H1 (cell line): Measurements from ENCODE around the gene MIDN. TPM values are rescaled to one million over a fixed set of nuclear protein-coding genes. Genes with fewer than 3 reads are reported as not detected.

Experiments
- CTCF ChIA-PET: fragments of 300-600 bp; sonication (Branson Sonifier 250); formaldehyde crosslinking; loops from one replicate; lab custom pipeline; 2021; ENCODE audit not compliant: partially characterized antibody; lab: Charles Lee
- POLR2A ChIA-PET: fragments of 300-600 bp; sonication (Branson Sonifier 250); formaldehyde crosslinking; loops from one replicate; lab custom pipeline; 2021; ENCODE audit warnings: inconsistent platforms; ENCODE audit not compliant: partially characterized antibody; lab: Charles Lee
- DNase-seq, 2 experiments: peaks; one replicate each; pipeline versions ENCODE4 v3.0.0 to v3.0.0-alpha.2; 2010 to 2022; ENCODE audit warnings: low spot score in 2 of 2, low read depth in 1 of 2, mixed read lengths in 1 of 2
- FAIRE-seq: peaks from 2 replicates; lab custom pipeline; 2011; peaks lifted over from hg19 to GRCh38; lab: Jason Lieb, UNC
- H2AFZ ChIP-seq: 2 replicates; pipeline ENCODE4 v1.8.1; 2012; ENCODE audit warnings: low read length, inconsistent platforms
- H2AK5ac ChIP-seq: 2 replicates; pipeline ENCODE4 v1.6.1; 2013; ENCODE audit warnings: low read depth, low read length
- H2BK120ac ChIP-seq: replicated peaks from 2 replicates; pipeline ENCODE3; 2013; ENCODE audit warnings: low read depth, low read length, inconsistent platforms
- H2BK12ac ChIP-seq: 2 replicates; pipeline ENCODE4 v1.6.1; 2013; ENCODE audit warnings: low read depth, low read length
- H2BK15ac ChIP-seq: 2 replicates; pipeline ENCODE4 v1.6.1; 2013; ENCODE audit warnings: low read length
- H2BK20ac ChIP-seq: 2 replicates; pipeline ENCODE4 v1.6.1; 2013; ENCODE audit warnings: low read length
- H2BK5ac ChIP-seq: 2 replicates; pipeline ENCODE4 v1.6.1; 2013; ENCODE audit warnings: low read depth, low read length
- H3K14ac ChIP-seq: 2 replicates; pipeline ENCODE4 v1.6.1; 2013; ENCODE audit warnings: inconsistent platforms; ENCODE audit not compliant: insufficient read length
- H3K18ac ChIP-seq: 2 replicates; pipeline ENCODE4 v1.6.1; 2013; ENCODE audit warnings: low read length; ENCODE audit errors: extremely low read depth
- H3K23ac ChIP-seq: 2 replicates; pipeline ENCODE4 v1.6.1; 2013; ENCODE audit warnings: inconsistent platforms; ENCODE audit not compliant: insufficient read length
- H3K23me2 ChIP-seq: 2 replicates; pipeline ENCODE4 v1.6.1; 2013; ENCODE audit warnings: low read depth, low read length
- H3K27ac ChIP-seq: 2 replicates; pipeline ENCODE4 v1.6.1; 2011; ENCODE audit warnings: low read depth, low read length, inconsistent platforms
- H3K27me3 ChIP-seq, 4 experiments: replicated peaks in 1 of 4; 1 replicate in 1 of 4; 2 replicates in 3 of 4; pipeline versions ENCODE4 v1.6.1 to v1.8.1; 2011 to 2013; ENCODE audit warnings: low read length in 3 of 4, mild to moderate bottlenecking in 3 of 4, inconsistent platforms in 2 of 4, mixed read lengths in 2 of 4, moderate library complexity in 1 of 4; ENCODE audit not compliant: control insufficient read depth in 3 of 4, insufficient read depth in 3 of 4; ENCODE audit errors: extremely low read depth in 1 of 4
- H3K36me3 ChIP-seq, 4 experiments: 2 replicates each; pipeline versions ENCODE4 v1.6.1 to v1.8.1; 2011 to 2013; ENCODE audit warnings: mild to moderate bottlenecking in 4 of 4, low read length in 3 of 4, moderate library complexity in 2 of 4, control low read depth in 1 of 4, inconsistent platforms in 1 of 4; ENCODE audit not compliant: insufficient read depth in 4 of 4, control insufficient read depth in 2 of 4
- H3K4ac ChIP-seq: replicated peaks from 2 replicates; pipeline ENCODE3; 2013; ENCODE audit warnings: low read length, low read depth, mixed read lengths, inconsistent platforms; ENCODE audit not compliant: insufficient read length
- H3K4me1 ChIP-seq, 4 experiments: replicated peaks in 1 of 4; 1 replicate in 1 of 4; 2 replicates in 3 of 4; pipeline versions ENCODE4 v1.6.1 to v1.8.1; 2011 to 2013; ENCODE audit warnings: low read length in 3 of 4, inconsistent platforms in 2 of 4, mixed read lengths in 1 of 4; ENCODE audit not compliant: insufficient read depth in 4 of 4, control insufficient read depth in 3 of 4
- H3K4me2 ChIP-seq, 2 experiments: 2 replicates each; pipeline versions ENCODE4 v1.6.1 to v1.8.1; 2011 to 2013; ENCODE audit warnings: low read depth in 2 of 2, low read length in 2 of 2, control low read depth in 1 of 2, inconsistent platforms in 1 of 2, mild to moderate bottlenecking in 1 of 2; ENCODE audit not compliant: insufficient read depth in 1 of 2
- H3K4me3 ChIP-seq, 4 experiments: fragments of 200-600, 300-600 bp in 1 of 4; sonication (generic), shearing (Covaris generic), sonication (Bioruptor Twin) in 1 of 4; 2 replicates each; pipeline versions ENCODE4 v1.5.1 to v1.8.1; 2011 to 2016; ENCODE audit warnings: low read length in 4 of 4, low read depth in 3 of 4, control low read depth in 2 of 4, inconsistent platforms in 2 of 4, mild to moderate bottlenecking in 2 of 4, mixed read lengths in 1 of 4, moderate library complexity in 1 of 4; ENCODE audit not compliant: insufficient read depth in 2 of 4; ENCODE audit errors: extremely low read depth in 1 of 4
- H3K56ac ChIP-seq: replicated peaks from 2 replicates; pipeline ENCODE3; 2013; ENCODE audit warnings: low read depth, mild to moderate bottlenecking, mixed read lengths, low read length, inconsistent platforms; ENCODE audit not compliant: insufficient read length
- H3K79me1 ChIP-seq: 2 replicates; pipeline ENCODE4 v1.6.1; 2013; ENCODE audit warnings: low read depth, low read length, control low read depth
- H3K79me2 ChIP-seq, 2 experiments: 2 replicates each; pipeline versions ENCODE4 v1.6.1 to v1.8.1; 2012 to 2013; ENCODE audit warnings: low read length in 2 of 2, mild to moderate bottlenecking in 2 of 2, inconsistent platforms in 1 of 2; ENCODE audit not compliant: insufficient read depth in 2 of 2, control insufficient read depth in 1 of 2
- H3K9ac ChIP-seq, 4 experiments: replicated peaks in 1 of 4; 1 replicate in 1 of 4; 2 replicates in 3 of 4; pipeline versions ENCODE4 v1.6.1 to v1.8.1; 2011 to 2013; ENCODE audit warnings: low read depth in 3 of 4, low read length in 3 of 4, control low read depth in 2 of 4, mild to moderate bottlenecking in 2 of 4, moderate library complexity in 2 of 4, inconsistent platforms in 1 of 4; ENCODE audit errors: extremely low read depth in 1 of 4
- H3K9me3 ChIP-seq, 2 experiments: 2 replicates each; pipeline versions ENCODE4 v1.6.1 to v1.8.1; 2012 to 2013; ENCODE audit warnings: mild to moderate bottlenecking in 2 of 2, moderate library complexity in 2 of 2, control low read depth in 1 of 2, inconsistent platforms in 1 of 2, low read depth in 1 of 2, low read length in 1 of 2, mixed read lengths in 1 of 2; ENCODE audit not compliant: insufficient read depth in 2 of 2
- H4K20me1 ChIP-seq, 2 experiments: replicated peaks in 1 of 2; 2 replicates each; pipeline versions ENCODE3 to v1.8.1; 2011 to 2013; ENCODE audit warnings: inconsistent platforms in 2 of 2, low read length in 2 of 2, mild to moderate bottlenecking in 1 of 2; ENCODE audit not compliant: insufficient read depth in 2 of 2, control insufficient read depth in 1 of 2
- H4K5ac ChIP-seq: 2 replicates; pipeline ENCODE4 v1.6.1; 2013; ENCODE audit warnings: low read length, low read depth, mixed read lengths, inconsistent platforms; ENCODE audit not compliant: insufficient read length
- H4K8ac ChIP-seq: 2 replicates; pipeline ENCODE4 v1.8.0; 2013; ENCODE audit warnings: mild to moderate bottlenecking, moderate library complexity, low read length, inconsistent platforms; ENCODE audit not compliant: insufficient read depth; ENCODE audit errors: extremely low read depth
- H4K91ac ChIP-seq: replicated peaks from 2 replicates; pipeline ENCODE3; 2013; ENCODE audit warnings: low read length, mixed read lengths, inconsistent platforms; ENCODE audit not compliant: insufficient read length
- KDM1A ChIP-seq: fragments of 200-600, 300-600 bp; sonication (generic); IDR thresholded peaks from 2 replicates; pipeline ENCODE4 v1.7.1; 2016; ENCODE audit warnings: mild to moderate bottlenecking, low read length, borderline replicate concordance
- POLR2AphosphoS5 ChIP-seq: IDR thresholded peaks from 2 replicates; pipeline ENCODE4 v1.6.1; 2011; ENCODE audit warnings: low read depth, low read length
- WGBS, 2 experiments: shearing (Covaris generic) in 1 of 2; methylation state at CpG; one replicate each; pipeline versions ENCODE4 v1.1.6 to v1.1.7; 2013 to 2015; ENCODE audit warnings: low lambda C conversion rate in 2 of 2, mixed read lengths in 2 of 2, inconsistent platforms in 1 of 2, low coverage in 1 of 2, missing lambda C conversion rate in 1 of 2; ENCODE audit not compliant: insufficient replicate concordance in 2 of 2, insufficient coverage in 1 of 2, insufficient read length in 1 of 2; ENCODE audit errors: extremely low coverage in 1 of 2, missing lambda C conversion rate in 1 of 2; 5-methylcytosine and 5-hydroxymethylcytosine counted together
- polyA plus RNA-seq, 7 experiments: library from polyadenylated mRNA; depleted of rRNA in 3 of 7; stranded (reverse) in 5 of 7; unstranded in 2 of 7; fragments of >200 nt in 5 of 7; fragments of 200-250 nt in 2 of 7; gene quantifications; 1 replicate in 5 of 7; 2 replicates in 1 of 7; 4 replicates in 1 of 7; pipeline versions ENCODE4 v1.2.1 to v1.2.3, GENCODE V29; 2011 to 2013; ENCODE audit warnings: missing spikeins in 2 of 7, mixed read lengths in 2 of 7
- total RNA-seq: library from RNA; stranded (reverse); fragmentation: NEBNext Ultra II Directional; extraction: Animal tissue kit (Norgen Biotek cat#: 25700); gene quantifications from 2 replicates; pipeline ENCODE4 v1.2.1, GENCODE V29; 2021

The MIDN gene
- total and polyA plus RNA-seq, 2 of the 8 experiments (the other 6 are each of a cell fraction or from before 2014, with no cell fraction given) = 39.8 to 159 TPM

GRCh38 chr19:1255186-1256161, 7.1 kb downstream of the MIDN start:
- Histone ChIP-seq H2AK5ac (no peak overlapping the region), H2AFZ (no peak overlapping the region), H3K23ac (no peak overlapping the region), H3K27me3 (no peaks in the 10 kb centered on the region; a peak in 1 of 7 replicates), H3K4me2 (no peak overlapping the region), H3K79me1 (peaks cover 12% of the 10 kb centered on the region; the same call in 1 of the 2 replicates), H3K4ac (no peak overlapping the region), H3K14ac (no peak overlapping the region), H2BK5ac (no peak overlapping the region), H3K56ac (no peak overlapping the region), H3K4me3 (no peak overlapping the region), H4K8ac (no peak overlapping the region; the same call in 1 of the 2 replicates), H2BK12ac (no peak overlapping the region), H4K91ac (no peak overlapping the region), H2BK20ac (no peak overlapping the region), H3K36me3 (peaks cover 26 to 75% (median 41%) of the 10 kb centered on the region in 4 experiments), H3K27ac (no peak overlapping the region), H3K23me2 (peaks cover 6% of the 10 kb centered on the region; the same call in 1 of the 2 replicates), H3K79me2 (peaks cover 9 to 45% of the 10 kb centered on the region in 2 experiments), H3K18ac (no peak overlapping the region), H3K9ac (no peak overlapping the region), H3K9me3 (no peaks in the 10 kb centered on the region), H4K5ac (no peak overlapping the region), H4K20me1 (peaks cover 24 to 37% of the 10 kb centered on the region in 2 experiments), H3K4me1 (peaks cover 0 to 38% (median 23%) of the 10 kb centered on the region in 4 experiments; a peak in 6 of 7 replicates), H2BK120ac (no peak overlapping the region), H2BK15ac (no peak overlapping the region)
- TF ChIP-seq KDM1A (no peak), POLR2AphosphoS5 (peak; percentile 27; the same call in 1 of the 2 replicates)
- 95% methylated on average over 43 of the region's 52 CpGs; no CpG with 5 or more reads in 1 of the 2 experiments for WGBS, 2 experiments
- ChIA-PET CTCF (interaction anchor here (0.6 to 15.9 kb wide), 6 partner anchors 9 to 222 kb away, joined by 3 to 212 read pairs (median 4); partner anchors contain the start of gene ATP5F1D), POLR2A (interaction anchor here (0.9 to 19.4 kb wide), 8 partner anchors 9 to 260 kb away, joined by 3 to 456 read pairs (median 4); partner anchors contain the start of genes ATP5F1D, CBARP, CIRBP and FAM174C)
- DNase-seq (no peak), FAIRE-seq (no peak)
